Sigmoid colon (tissue), 4 donors: ENCODE data around the gene NRIP3.

Experiments used
- EP300 ChIP-seq, 4 donors: sonication (generic); formaldehyde crosslinking; IDR thresholded peaks; one replicate each; pipeline ENCODE4 v1.6.1; 2017; ENCODE audit warnings: antibody characterized with exemption in 4 of 4
- TF ChIP-seq, protein P1 (sequence below), 4 experiments: fragments of 450-650 bp in 3 of 4; fragments of 200-600 bp in 1 of 4; IDR thresholded peaks; one replicate each; pipeline ENCODE4 v1.5.1; 2016 to 2019; ENCODE audit warnings: antibody characterized with exemption in 4 of 4, mild to moderate bottlenecking in 3 of 4, moderate library complexity in 2 of 4

DNA sequence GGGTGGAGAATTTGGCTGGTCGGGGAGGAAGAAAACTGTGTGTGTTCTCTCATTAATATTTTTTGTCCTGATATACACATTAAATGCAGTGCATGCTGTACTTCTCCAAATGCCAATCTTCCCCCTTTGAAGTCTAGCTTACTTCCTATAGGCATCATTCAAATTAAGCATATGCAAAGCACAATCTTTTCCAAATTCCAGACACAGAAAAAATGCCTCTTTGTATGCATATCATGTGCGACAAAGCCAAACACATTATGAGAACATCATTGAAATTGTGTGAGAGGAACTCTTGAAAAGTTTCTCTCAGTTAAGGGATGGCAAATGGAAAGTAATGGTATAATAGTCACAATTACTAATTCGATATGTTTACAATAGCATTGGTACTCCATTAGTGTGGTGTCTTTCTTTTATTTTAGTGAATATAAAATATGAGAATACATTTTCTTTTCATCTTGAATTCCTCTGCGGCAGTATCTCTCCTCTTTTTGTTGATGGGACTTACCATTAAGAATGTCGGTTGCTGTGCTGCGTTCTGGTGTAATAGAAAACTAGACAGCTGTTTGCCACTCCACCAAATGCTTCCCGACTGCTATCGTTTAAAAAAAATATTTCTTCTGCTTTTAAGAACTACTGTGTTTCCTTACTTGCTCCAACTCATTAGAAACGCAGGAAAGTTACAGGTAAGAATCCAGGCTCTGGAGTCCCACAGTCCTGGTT lies 19.3 kb upstream of the NRIP3 start:
- TF ChIP-seq, protein P1, sequence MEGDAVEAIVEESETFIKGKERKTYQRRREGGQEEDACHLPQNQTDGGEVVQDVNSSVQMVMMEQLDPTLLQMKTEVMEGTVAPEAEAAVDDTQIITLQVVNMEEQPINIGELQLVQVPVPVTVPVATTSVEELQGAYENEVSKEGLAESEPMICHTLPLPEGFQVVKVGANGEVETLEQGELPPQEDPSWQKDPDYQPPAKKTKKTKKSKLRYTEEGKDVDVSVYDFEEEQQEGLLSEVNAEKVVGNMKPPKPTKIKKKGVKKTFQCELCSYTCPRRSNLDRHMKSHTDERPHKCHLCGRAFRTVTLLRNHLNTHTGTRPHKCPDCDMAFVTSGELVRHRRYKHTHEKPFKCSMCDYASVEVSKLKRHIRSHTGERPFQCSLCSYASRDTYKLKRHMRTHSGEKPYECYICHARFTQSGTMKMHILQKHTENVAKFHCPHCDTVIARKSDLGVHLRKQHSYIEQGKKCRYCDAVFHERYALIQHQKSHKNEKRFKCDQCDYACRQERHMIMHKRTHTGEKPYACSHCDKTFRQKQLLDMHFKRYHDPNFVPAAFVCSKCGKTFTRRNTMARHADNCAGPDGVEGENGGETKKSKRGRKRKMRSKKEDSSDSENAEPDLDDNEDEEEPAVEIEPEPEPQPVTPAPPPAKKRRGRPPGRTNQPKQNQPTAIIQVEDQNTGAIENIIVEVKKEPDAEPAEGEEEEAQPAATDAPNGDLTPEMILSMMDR (IDR thresholded peaks at IDR 0.05), result no peak
- no peak for TF ChIP-seq EP300 (IDR thresholded peaks at IDR 0.05)
